H1 (cell line): ENCODE results near the gene MRPL43.

Experiments
- CTCF ChIP-seq, 3 experiments: IDR thresholded peaks; 1 replicate in 2 of 3; 2 replicates in 1 of 3; pipeline versions ENCODE4 v1.5.1 to v1.6.1; 2011; ENCODE audit warnings: low read length in 3 of 3, mild to moderate bottlenecking in 3 of 3, inconsistent platforms in 2 of 3, low read depth in 1 of 3, moderate library complexity in 1 of 3; ENCODE audit not compliant: insufficient read depth in 1 of 3; ENCODE audit errors: control extremely low read depth in 1 of 3
- EGR1 ChIP-seq: IDR thresholded peaks from 2 replicates; pipeline ENCODE4 v1.6.1; 2011; ENCODE audit warnings: low read depth, low read length, borderline replicate concordance
- EZH2 ChIP-seq: fragments of 200-600 bp; sonication (generic); IDR thresholded peaks from 2 replicates; pipeline ENCODE4 v1.7.1; 2012; ENCODE audit warnings: low read depth, mild to moderate bottlenecking, moderate library complexity, low read length, inconsistent platforms; ENCODE audit not compliant: severe bottlenecking
- GTF2F1 ChIP-seq: IDR thresholded peaks from 2 replicates; pipeline ENCODE4 v1.6.1; 2012; ENCODE audit warnings: low read depth, low read length, improper control_type of control experiment, borderline replicate concordance
- MAX ChIP-seq: IDR thresholded peaks from 2 replicates; pipeline ENCODE4 v1.6.1; 2012; ENCODE audit warnings: inconsistent platforms
- SP2 ChIP-seq: IDR thresholded peaks from 2 replicates; pipeline ENCODE4 v1.6.1; 2012; ENCODE audit warnings: mild to moderate bottlenecking, low read length, inconsistent platforms
- USF2 ChIP-seq: IDR thresholded peaks from 2 replicates; pipeline ENCODE4 v1.6.1; 2011; ENCODE audit warnings: low read length, improper control_type of control experiment

GRCh38 chr10:101002456-101002855, 15.2 kb upstream of the MRPL43 start:
- TF ChIP-seq SP2 (no peak), CTCF (IDR thresholded peaks at IDR 0.05; ENCODE audit: control extremely low read depth in 1 of 3, insufficient read depth in 1 of 3, low read depth in 1 of 3, low read length in 3 of 3) (no peak), MAX (no peak), EZH2 (no peak), GTF2F1 (no peak), USF2 (no peak), EGR1 (no peak)
